ENCODE measurements around the gene NT5DC1.
"Not testable (repeated sequence)": the region's sequence is repeated elsewhere in the genome, so short reads cannot be mapped to it uniquely, and the experiment has no call there.

Gene NT5DC1

GRCh38 chr6:116087437-116088027 is 13.1 kb upstream of the NT5DC1 start:
- in situ Hi-C loops (cut with MboI; ENCODE audit: low sequenced_read_pairs, unreplicated experiment): no loop called here
- DNase-seq (ENCODE audit: low spot score): no peak
- no peak for TF ChIP-seq CTCF (IDR thresholded peaks at IDR 0.05; ENCODE audit: borderline replicate concordance, control extremely low read depth, extremely low read depth, insufficient read depth, missing control alignments)

GRCh38 chr6:116088946-116089345 is 11.7 kb upstream of the NT5DC1 start:
- TF ChIP-seq CTCF (IDR thresholded peaks at IDR 0.05; ENCODE audit: borderline replicate concordance, control extremely low read depth, extremely low read depth, insufficient read depth, missing control alignments): no peak
- in situ Hi-C loops (cut with MboI; ENCODE audit: low sequenced_read_pairs, unreplicated experiment): no loop called here
- no peak for DNase-seq (ENCODE audit: low spot score)

GRCh38 chr6:116090251-116090650 is 10.4 kb upstream of the NT5DC1 start:
- in situ Hi-C loops (cut with MboI; ENCODE audit: low sequenced_read_pairs, unreplicated experiment): no loop called here
- no peak for TF ChIP-seq CTCF (IDR thresholded peaks at IDR 0.05; ENCODE audit: borderline replicate concordance, control extremely low read depth, extremely low read depth, insufficient read depth, missing control alignments)
- DNase-seq (ENCODE audit: low spot score): no peak

- TF ChIP-seq CTCF (IDR thresholded peaks at IDR 0.05; ENCODE audit: borderline replicate concordance, control extremely low read depth, extremely low read depth, insufficient read depth, missing control alignments): no peak
- DNase-seq (ENCODE audit: low spot score): no peak
- in situ Hi-C loops (cut with MboI; ENCODE audit: low sequenced_read_pairs, unreplicated experiment): no loop called here
Measured at GRCh38 chr6:116094041-116094440, 6.6 kb upstream of the NT5DC1 start.

GRCh38 chr6:116096048-116096759 is 4.4 kb upstream of the NT5DC1 start:
- not testable (repeated sequence) for DNase-seq (ENCODE audit: low spot score)
- in situ Hi-C loops (cut with MboI; ENCODE audit: low sequenced_read_pairs, unreplicated experiment): loop anchor here (5.0 kb wide), 1 partner anchor 84 kb away; no protein-coding TSS in a partner anchor

GRCh38 chr6:116096979-116097816 is 3.5 kb upstream of the NT5DC1 start:
- in situ Hi-C loops (cut with MboI; ENCODE audit: low sequenced_read_pairs, unreplicated experiment): loop anchor here (5.0 kb wide), 1 partner anchor 85 kb away; no protein-coding TSS in a partner anchor
- TF ChIP-seq CTCF (IDR thresholded peaks at IDR 0.05; ENCODE audit: borderline replicate concordance, control extremely low read depth, extremely low read depth, insufficient read depth, missing control alignments): no peak
- no peak for DNase-seq (ENCODE audit: low spot score)
